ENCODE measurements around the gene CDC27. TPM values are rescaled to one million over a fixed set of nuclear protein-coding genes. Genes with fewer than 3 reads are reported as not detected.
A peak's percentile ranks its signal among the peaks of the same experiment; 100 is the strongest.

CDC27 gene
- total RNA-seq, 1 experiment from 2014 or later, result 97.5 TPM

DNA sequence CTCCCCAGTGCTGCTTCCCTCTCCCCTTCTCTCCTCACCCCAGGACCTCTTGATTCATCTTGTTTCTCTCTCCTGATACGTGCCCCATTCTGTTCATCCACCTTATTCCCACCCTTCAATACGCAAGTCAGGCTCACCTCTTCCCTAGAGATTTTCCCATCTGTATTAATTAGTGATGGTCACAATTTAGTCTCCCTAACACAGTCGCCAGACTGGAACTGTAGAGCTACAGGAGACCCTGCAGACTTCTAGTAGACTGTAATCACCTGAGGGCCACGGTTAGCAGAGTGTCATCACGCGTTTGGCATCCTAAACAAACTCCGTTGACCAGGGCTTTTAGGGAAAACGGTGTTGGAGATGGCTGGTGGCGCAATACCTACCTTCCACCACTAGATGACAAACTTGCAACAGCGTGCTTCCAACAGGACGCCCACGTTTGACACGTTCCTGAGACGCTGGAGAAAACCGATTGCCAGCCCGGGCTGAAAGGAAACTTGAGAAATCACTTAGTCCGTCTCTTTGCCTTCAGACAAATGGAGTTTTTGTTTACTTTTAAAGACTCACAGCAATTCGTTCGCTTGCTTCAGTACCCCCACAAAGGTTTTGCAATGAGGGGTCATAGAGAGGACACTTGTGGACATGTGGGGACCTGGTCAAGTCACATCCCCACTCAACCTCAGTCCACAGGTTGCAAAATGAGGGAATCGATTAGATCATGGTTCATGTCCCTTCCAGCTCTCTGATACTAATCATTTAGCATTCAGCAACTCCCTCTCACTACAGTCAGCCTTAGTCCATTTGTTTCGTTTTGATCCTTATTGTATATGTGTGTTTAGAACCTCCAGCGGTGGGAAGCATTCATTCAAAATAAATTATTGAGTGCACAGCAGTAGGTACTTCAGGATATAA lies 40.7 kb upstream of the CDC27 start:
- TF ChIP-seq SIN3A (IDR thresholded peaks at IDR 0.05; ENCODE audit: borderline replicate concordance, insufficient read depth, low read depth, low read length) (no peak), CTCF (IDR thresholded peaks at IDR 0.05) (peak; percentile 97), REST (IDR thresholded peaks at IDR 0.05; ENCODE audit: insufficient read depth in 1 of 2, low read depth in 2 of 2, low read length in 1 of 2) (no peak), POLR2AphosphoS5 (IDR thresholded peaks at IDR 0.05; ENCODE audit: low read depth, low read length) (no peak)
- CTCF ChIA-PET, result interaction anchor here (0.7 to 1.1 kb wide), 2 partner anchors 67 to 77 kb away, joined by 3 read pairs; no protein-coding TSS in a partner anchor
- Histone ChIP-seq H3K27me3 (ENCODE audit: control insufficient read depth, insufficient read depth, low read length) (no peaks in the 10 kb centered on the region), H3K4me1 (ENCODE audit: control insufficient read depth, insufficient read depth, low read length) (peaks cover 10% of the 10 kb centered on the region), H3K9me3 (ENCODE audit: control insufficient read depth, insufficient read depth, low read depth, low read length) (no peaks in the 10 kb centered on the region), H3K27ac (ENCODE audit: low read length) (peak overlapping the region; percentile 70), H3K4me3 (ENCODE audit: low read depth in 2 of 2, low read length in 2 of 2) (peak overlapping the region; percentile 12 to 41; a peak in 3 of 4 replicates), H3K36me3 (ENCODE audit: control insufficient read depth, insufficient read depth, low read length) (no peaks in the 10 kb centered on the region)
- intact Hi-C loops (cut with micrococcal nuclease; ENCODE audit: unreplicated experiment) (loop anchor here (2.0 kb wide), 1 partner anchor 85 kb away; no protein-coding TSS in a partner anchor), in situ Hi-C loops (cut with HindIII; ENCODE audit: low pct_unique_long_range_greater_than_20kb, low sequenced_read_pairs) (no loop called here)
- no TSS peak for BruUV-seq (replicated peaks)
- POLR2A ChIA-PET, result no interaction called here
- peak; percentile 95 for ATAC-seq
- DNase-seq (ENCODE audit: low read depth, low spot score), result peak; percentile 91

DNA sequence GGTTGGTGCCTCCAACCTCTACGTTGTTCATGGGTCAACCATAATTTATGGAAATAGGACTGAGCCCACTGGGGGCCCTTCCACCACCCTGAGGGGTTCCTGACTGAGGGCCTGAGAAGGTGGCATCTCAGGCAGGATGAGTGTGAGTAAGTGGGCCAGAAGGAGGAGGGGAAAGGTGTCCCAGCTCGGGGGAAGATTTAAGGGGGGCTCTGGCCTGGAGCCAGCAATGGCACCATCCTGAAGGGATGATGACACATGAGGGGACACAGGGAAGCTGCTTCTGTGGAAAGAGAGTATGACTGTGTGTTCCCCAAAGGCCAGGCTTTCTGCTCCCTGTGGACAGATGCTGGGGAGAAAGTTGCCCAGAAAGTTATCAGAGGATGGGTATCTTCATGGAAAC lies 38.8 kb upstream of the CDC27 start:
- peaks cover 10% of the 10 kb centered on the region for H3K4me1 ChIP-seq (ENCODE audit: control insufficient read depth, insufficient read depth, low read length)
- intact Hi-C loops (cut with micrococcal nuclease; ENCODE audit: unreplicated experiment), result no loop called here
- POLR2A ChIA-PET, result no interaction called here
- H3K36me3 ChIP-seq (ENCODE audit: control insufficient read depth, insufficient read depth, low read length), result no peaks in the 10 kb centered on the region
- H3K9me3 ChIP-seq (ENCODE audit: control insufficient read depth, insufficient read depth, low read depth, low read length), result no peaks in the 10 kb centered on the region
- H3K4me3 ChIP-seq (ENCODE audit: low read depth in 2 of 2, low read length in 2 of 2), result no peak overlapping the region
- in situ Hi-C loops (cut with HindIII; ENCODE audit: low pct_unique_long_range_greater_than_20kb, low sequenced_read_pairs), result no loop called here
- no peak overlapping the region for H3K27ac ChIP-seq (ENCODE audit: low read length)
- no peaks in the 10 kb centered on the region for H3K27me3 ChIP-seq (ENCODE audit: control insufficient read depth, insufficient read depth, low read length)
- DNase-seq (ENCODE audit: low read depth, low spot score) (no peak), ATAC-seq (no peak)
- CTCF ChIA-PET, result no interaction called here
- no TSS peak for BruUV-seq (replicated peaks)
- no peak for TF ChIP-seq CTCF (IDR thresholded peaks at IDR 0.05)
- TF ChIP-seq POLR2AphosphoS5 (IDR thresholded peaks at IDR 0.05; ENCODE audit: low read depth, low read length), result no peak
- TF ChIP-seq REST (IDR thresholded peaks at IDR 0.05; ENCODE audit: insufficient read depth in 1 of 2, low read depth in 2 of 2, low read length in 1 of 2), result no peak
- no peak for TF ChIP-seq TCF7L2 (IDR thresholded peaks at IDR 0.05; ENCODE audit: low read depth, low read length)
- TF ChIP-seq SIN3A (IDR thresholded peaks at IDR 0.05; ENCODE audit: borderline replicate concordance, insufficient read depth, low read depth, low read length), result no peak

All from Panc1 (cell line).